Upper lobe of left lung (tissue), 6 donors: ENCODE measurements around the gene CDH13. TPM values are rescaled to one million over a fixed set of nuclear protein-coding genes. Genes with fewer than 3 reads are reported as not detected.

Experiments
- ATAC-seq, 2 donors: fragments of 200-7000 bp; cut with Tn5 transposase; one replicate each; pipeline ENCODE4 v1.9.1; 2022; ENCODE audit warnings: mild to moderate bottlenecking in 2 of 2, moderate library complexity in 2 of 2; ENCODE audit not compliant: low FRiP score in 2 of 2
- DNase-seq, 2 donors: peaks; one replicate each; pipeline ENCODE4 v3.0.0-alpha.2; 2019 to 2020
- H3K27ac ChIP-seq, 4 donors: fragments of 200-600 bp; sonication (generic); one replicate each; pipeline ENCODE4 v1.5.1; 2016 to 2019
- H3K27me3 ChIP-seq, 4 donors: fragments of 200-600 bp; sonication (generic); one replicate each; pipeline ENCODE4 v1.5.1; 2017 to 2019
- H3K36me3 ChIP-seq, 4 donors: fragments of 200-600 bp; sonication (generic); one replicate each; pipeline ENCODE4 v1.5.1; 2016 to 2019
- H3K4me1 ChIP-seq, 4 donors: fragments of 200-600 bp; sonication (generic); one replicate each; pipeline ENCODE4 v1.5.1; 2018 to 2019
- H3K4me3 ChIP-seq, 4 donors: fragments of 200-600 bp; sonication (generic); one replicate each; pipeline ENCODE4 v1.5.1; 2017 to 2019; ENCODE audit warnings: mild to moderate bottlenecking in 2 of 4, moderate library complexity in 1 of 4
- H3K9me3 ChIP-seq, 4 donors: fragments of 200-600 bp; sonication (generic); one replicate each; pipeline ENCODE4 v1.5.1; 2018 to 2019
- CTCF ChIP-seq, 6 experiments: fragments of 450-650 bp in 4 of 6; fragments of 200-600 bp in 2 of 6; sonication (generic) in 2 of 6; IDR thresholded peaks; one replicate each; pipeline ENCODE4 v1.5.1; 2016 to 2019; ENCODE audit warnings: antibody characterized with exemption in 6 of 6
- EP300 ChIP-seq, 4 donors: sonication (generic); formaldehyde crosslinking; IDR thresholded peaks; one replicate each; pipeline ENCODE4 v1.5.1; 2017; ENCODE audit warnings: antibody characterized with exemption in 4 of 4, control low read depth in 2 of 4
- POLR2A ChIP-seq, 4 donors: fragments of 450-650 bp; IDR thresholded peaks; one replicate each; pipeline ENCODE4 v1.5.1; 2016 to 2017; ENCODE audit warnings: antibody characterized with exemption in 4 of 4, mild to moderate bottlenecking in 2 of 4
- POLR2AphosphoS5 ChIP-seq, 2 donors: sonication (generic); formaldehyde crosslinking; IDR thresholded peaks; one replicate each; pipeline ENCODE4 v1.5.1; 2017; ENCODE audit warnings: antibody characterized with exemption in 2 of 2
- WGBS, 2 donors: methylation state at CpG; one replicate each; pipeline ENCODE4 v1.1.5; 2017 to 2018; 5-methylcytosine and 5-hydroxymethylcytosine counted together
- total RNA-seq, 6 donors: library from RNA; depleted of rRNA in 4 of 6; stranded (reverse); fragments of >200 nt in 4 of 6; gene quantifications; one replicate each; pipeline versions ENCODE4 v1.1.0 to v1.2.1, GENCODE V29; 2016 to 2021
- donor health status: DM: no; HTN: no; CAD: no; lungs with moderate emphysema.
- donor health status: DM: no; HTN: yes; CAD: no; lungs with severe emphysema.

CDH13 gene
- total RNA-seq, 6 donors from 2014 or later, result 11.3 to 39.8 (median 19.9) TPM

- Histone ChIP-seq H3K4me3 (no peak overlapping the region), H3K4me1 (no peaks in the 10 kb centered on the region), H3K36me3 (no peaks in the 10 kb centered on the region), H3K9me3 (no peaks in the 10 kb centered on the region), H3K27ac (no peak overlapping the region), H3K27me3 (no peaks in the 10 kb centered on the region)
- WGBS, 2 donors, result 23 to 38% methylated on average over 6 of the region's 6 CpGs
- TF ChIP-seq POLR2A (IDR thresholded peaks at IDR 0.05) (no peak), CTCF (IDR thresholded peaks at IDR 0.05) (no peak), EP300 (IDR thresholded peaks at IDR 0.05) (no peak), POLR2AphosphoS5 (IDR thresholded peaks at IDR 0.05) (no peak)
- DNase-seq (no peak), ATAC-seq (no peak)
Measured at GRCh38 chr16:83227336-83227735, 600.6 kb downstream of the CDH13 start.

- 54 to 65% methylated on average over 5 of the region's 5 CpGs for WGBS, 2 donors
- no peak overlapping the region for H3K4me3 ChIP-seq
- no peaks in the 10 kb centered on the region for H3K9me3 ChIP-seq
- no peak overlapping the region for H3K27ac ChIP-seq
- no peaks in the 10 kb centered on the region for H3K27me3 ChIP-seq
- no peaks in the 10 kb centered on the region for H3K36me3 ChIP-seq
- ATAC-seq, result no peak
- DNase-seq, result no peak
- H3K4me1 ChIP-seq, result no peaks in the 10 kb centered on the region
- no peak for TF ChIP-seq POLR2A (IDR thresholded peaks at IDR 0.05)
- TF ChIP-seq POLR2AphosphoS5 (IDR thresholded peaks at IDR 0.05), result no peak
- TF ChIP-seq EP300 (IDR thresholded peaks at IDR 0.05), result no peak
- TF ChIP-seq CTCF (IDR thresholded peaks at IDR 0.05), result no peak
Measured at GRCh38 chr16:83231729-83232128, 605.0 kb downstream of the CDH13 start.

GRCh38 chr16:83233153-83233552 lies 606.4 kb downstream of the CDH13 start:
- H3K27ac ChIP-seq, result no peak overlapping the region

GRCh38 chr16:83238949-83239691 lies 612.4 kb downstream of the CDH13 start:
- no peak overlapping the region for H3K4me3 ChIP-seq
- no peaks in the 10 kb centered on the region for H3K36me3 ChIP-seq
- no peak for DNase-seq
- no peak overlapping the region for H3K27ac ChIP-seq
- H3K9me3 ChIP-seq, result no peaks in the 10 kb centered on the region
- no peaks in the 10 kb centered on the region for H3K27me3 ChIP-seq
- ATAC-seq, result no peak
- TF ChIP-seq POLR2A (IDR thresholded peaks at IDR 0.05), result no peak
- TF ChIP-seq POLR2AphosphoS5 (IDR thresholded peaks at IDR 0.05), result no peak
- TF ChIP-seq EP300 (IDR thresholded peaks at IDR 0.05), result no peak
- no peak for TF ChIP-seq CTCF (IDR thresholded peaks at IDR 0.05)
- WGBS, 2 donors, result 43 to 53% methylated on average over 6 of the region's 6 CpGs
- H3K4me1 ChIP-seq, result no peaks in the 10 kb centered on the region

More at GRCh38 chr16:83233153-83233552, 606.4 kb downstream of the CDH13 start:
- 77 to 79% methylated on average over 8 of the region's 8 CpGs for WGBS, 2 donors
- DNase-seq (no peak), ATAC-seq (no peak)
- Histone ChIP-seq H3K9me3 (no peaks in the 10 kb centered on the region), H3K4me3 (no peak overlapping the region), H3K27me3 (no peaks in the 10 kb centered on the region), H3K36me3 (no peaks in the 10 kb centered on the region), H3K4me1 (no peaks in the 10 kb centered on the region)
- TF ChIP-seq CTCF (IDR thresholded peaks at IDR 0.05) (no peak), EP300 (IDR thresholded peaks at IDR 0.05) (no peak)

GRCh38 chr16:83244057-83244456 lies 617.3 kb downstream of the CDH13 start:
- ATAC-seq, result no peak
- TF ChIP-seq CTCF (IDR thresholded peaks at IDR 0.05) (no peak), POLR2A (IDR thresholded peaks at IDR 0.05) (no peak), EP300 (IDR thresholded peaks at IDR 0.05) (no peak), POLR2AphosphoS5 (IDR thresholded peaks at IDR 0.05) (no peak)
- H3K4me3 ChIP-seq, result no peak overlapping the region
- 52 to 61% methylated on average over 2 of the region's 2 CpGs for WGBS, 2 donors
- no peak overlapping the region for H3K27ac ChIP-seq
- H3K27me3 ChIP-seq, result no peaks in the 10 kb centered on the region
- H3K36me3 ChIP-seq, result no peaks in the 10 kb centered on the region
- DNase-seq, result no peak
- no peaks in the 10 kb centered on the region for H3K9me3 ChIP-seq
- H3K4me1 ChIP-seq, result no peaks in the 10 kb centered on the region
